ENCODE data around the gene DYDC2. TPM values are rescaled to one million over a fixed set of nuclear protein-coding genes. Genes with fewer than 3 reads are reported as not detected.

Gene DYDC2
- total RNA-seq, 1 donor from 2014 or later, result not detected

DNA sequence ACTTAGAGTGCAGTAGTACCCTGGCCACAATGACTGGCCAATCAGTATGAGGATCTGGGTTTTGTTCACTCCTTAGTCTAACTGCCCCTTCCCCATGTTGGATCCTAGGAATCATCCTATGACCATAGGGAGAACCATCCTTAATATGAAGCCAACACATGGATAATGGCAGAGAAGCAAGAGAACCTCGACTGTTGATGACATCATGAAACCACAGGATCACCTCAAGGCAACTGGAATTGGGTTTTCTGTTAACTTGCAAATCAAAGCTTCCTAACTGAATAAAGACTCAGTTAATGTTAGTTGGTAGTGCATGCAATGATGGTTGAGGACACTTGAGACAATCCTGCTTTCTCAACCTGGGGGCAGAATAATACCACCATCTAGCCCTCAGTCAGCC, 48.5 kb downstream of the DYDC2 start:
- Histone ChIP-seq H3K4me3 (ENCODE audit: low read depth, low read length) (no peak overlapping the region), H3K27me3 (ENCODE audit: control insufficient read depth, insufficient read depth, low read length) (no peaks in the 10 kb centered on the region), H3K36me3 (ENCODE audit: control insufficient read depth, insufficient read depth, low read length) (no peaks in the 10 kb centered on the region)
- TF ChIP-seq, protein P1, sequence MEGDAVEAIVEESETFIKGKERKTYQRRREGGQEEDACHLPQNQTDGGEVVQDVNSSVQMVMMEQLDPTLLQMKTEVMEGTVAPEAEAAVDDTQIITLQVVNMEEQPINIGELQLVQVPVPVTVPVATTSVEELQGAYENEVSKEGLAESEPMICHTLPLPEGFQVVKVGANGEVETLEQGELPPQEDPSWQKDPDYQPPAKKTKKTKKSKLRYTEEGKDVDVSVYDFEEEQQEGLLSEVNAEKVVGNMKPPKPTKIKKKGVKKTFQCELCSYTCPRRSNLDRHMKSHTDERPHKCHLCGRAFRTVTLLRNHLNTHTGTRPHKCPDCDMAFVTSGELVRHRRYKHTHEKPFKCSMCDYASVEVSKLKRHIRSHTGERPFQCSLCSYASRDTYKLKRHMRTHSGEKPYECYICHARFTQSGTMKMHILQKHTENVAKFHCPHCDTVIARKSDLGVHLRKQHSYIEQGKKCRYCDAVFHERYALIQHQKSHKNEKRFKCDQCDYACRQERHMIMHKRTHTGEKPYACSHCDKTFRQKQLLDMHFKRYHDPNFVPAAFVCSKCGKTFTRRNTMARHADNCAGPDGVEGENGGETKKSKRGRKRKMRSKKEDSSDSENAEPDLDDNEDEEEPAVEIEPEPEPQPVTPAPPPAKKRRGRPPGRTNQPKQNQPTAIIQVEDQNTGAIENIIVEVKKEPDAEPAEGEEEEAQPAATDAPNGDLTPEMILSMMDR (IDR thresholded peaks at IDR 0.05; ENCODE audit: insufficient read depth, low read length, severe bottlenecking), result no peak
- no peak for FAIRE-seq
- DNase-seq (ENCODE audit: low read depth), result no peak

DNA sequence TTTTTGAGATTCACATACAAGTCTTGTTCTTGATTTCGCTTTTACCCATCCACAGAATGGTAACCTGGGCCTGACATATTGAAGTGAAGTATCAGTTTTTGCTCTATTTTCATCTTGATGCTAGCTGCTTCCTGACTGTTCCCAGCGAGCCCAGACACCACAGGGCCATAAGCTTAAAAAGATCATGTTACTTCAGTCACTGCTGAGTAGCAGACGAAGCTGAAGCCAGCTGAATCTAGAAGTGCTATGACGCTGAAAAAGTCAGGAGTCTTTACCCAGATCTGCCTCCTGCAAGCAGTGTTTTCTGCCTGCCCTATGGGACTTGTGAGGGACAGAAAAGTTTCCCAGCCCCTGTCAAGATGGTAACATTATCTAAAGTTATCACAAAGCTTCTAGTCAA, 49.0 kb downstream of the DYDC2 start:
- no peaks in the 10 kb centered on the region for H3K27me3 ChIP-seq (ENCODE audit: control insufficient read depth, insufficient read depth, low read length)
- TF ChIP-seq, protein P1 (IDR thresholded peaks at IDR 0.05; ENCODE audit: insufficient read depth, low read length, severe bottlenecking), result no peak
- no peaks in the 10 kb centered on the region for H3K36me3 ChIP-seq (ENCODE audit: control insufficient read depth, insufficient read depth, low read length)
- H3K4me3 ChIP-seq (ENCODE audit: low read depth, low read length), result no peak overlapping the region
- DNase-seq (ENCODE audit: low read depth) (peak; percentile 49), FAIRE-seq (no peak)

DNA sequence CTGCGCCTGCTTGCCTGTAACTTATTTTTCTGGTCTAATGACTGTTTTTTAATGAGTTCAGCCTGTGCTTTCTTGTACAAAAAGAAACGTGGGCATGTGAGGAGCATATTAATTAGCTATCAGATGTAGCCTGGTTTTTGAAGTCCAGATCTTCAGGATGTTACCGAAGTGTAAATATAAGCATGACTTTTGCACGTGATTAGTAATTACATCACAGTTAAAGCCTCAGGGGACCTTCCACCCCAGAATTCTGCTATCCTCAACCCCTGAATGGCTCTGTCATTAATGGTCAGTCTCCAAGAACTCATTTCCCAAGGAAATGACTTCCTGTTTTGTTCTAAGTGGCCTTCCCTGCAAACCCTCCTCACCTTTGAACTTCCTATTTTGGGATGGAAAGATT, 49.6 kb downstream of the DYDC2 start:
- DNase-seq (ENCODE audit: low read depth), result no peak
- no peaks in the 10 kb centered on the region for H3K36me3 ChIP-seq (ENCODE audit: control insufficient read depth, insufficient read depth, low read length)
- TF ChIP-seq, protein P1 (IDR thresholded peaks at IDR 0.05; ENCODE audit: insufficient read depth, low read length, severe bottlenecking), result no peak
- no peak overlapping the region for H3K4me3 ChIP-seq (ENCODE audit: low read depth, low read length)
- FAIRE-seq, result no peak
- H3K27me3 ChIP-seq (ENCODE audit: control insufficient read depth, insufficient read depth, low read length), result no peaks in the 10 kb centered on the region

DNA sequence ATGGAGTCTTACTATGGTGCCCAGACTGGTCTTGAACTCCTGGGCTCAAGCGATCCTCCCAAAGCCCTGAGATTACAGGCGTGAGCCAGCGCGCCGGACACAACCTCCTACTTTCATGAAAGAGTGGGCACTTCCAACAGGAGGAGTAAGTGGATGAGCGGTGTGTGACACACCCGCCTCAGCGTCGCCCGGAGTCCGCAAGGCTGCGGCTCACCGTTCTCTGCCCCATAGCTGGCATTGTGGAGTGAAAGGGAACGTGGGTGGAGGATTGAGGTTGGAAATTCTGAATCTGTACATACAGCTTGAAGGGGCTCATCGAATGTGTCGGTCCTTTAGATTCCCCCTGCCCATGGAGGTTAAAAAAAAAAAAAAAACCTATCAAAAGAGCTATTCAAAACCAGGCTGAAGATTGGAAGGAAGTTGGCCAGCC, 51.2 kb downstream of the DYDC2 start:
- Histone ChIP-seq H3K4me3 (ENCODE audit: low read depth, low read length) (peak overlapping the region; percentile 52), H3K36me3 (ENCODE audit: control insufficient read depth, insufficient read depth, low read length) (no peaks in the 10 kb centered on the region), H3K27me3 (ENCODE audit: control insufficient read depth, insufficient read depth, low read length) (no peaks in the 10 kb centered on the region)
- DNase-seq (ENCODE audit: low read depth), result peak; percentile 46
- FAIRE-seq, result no peak
- TF ChIP-seq, protein P1 (IDR thresholded peaks at IDR 0.05; ENCODE audit: insufficient read depth, low read length, severe bottlenecking), result no peak

DNA sequence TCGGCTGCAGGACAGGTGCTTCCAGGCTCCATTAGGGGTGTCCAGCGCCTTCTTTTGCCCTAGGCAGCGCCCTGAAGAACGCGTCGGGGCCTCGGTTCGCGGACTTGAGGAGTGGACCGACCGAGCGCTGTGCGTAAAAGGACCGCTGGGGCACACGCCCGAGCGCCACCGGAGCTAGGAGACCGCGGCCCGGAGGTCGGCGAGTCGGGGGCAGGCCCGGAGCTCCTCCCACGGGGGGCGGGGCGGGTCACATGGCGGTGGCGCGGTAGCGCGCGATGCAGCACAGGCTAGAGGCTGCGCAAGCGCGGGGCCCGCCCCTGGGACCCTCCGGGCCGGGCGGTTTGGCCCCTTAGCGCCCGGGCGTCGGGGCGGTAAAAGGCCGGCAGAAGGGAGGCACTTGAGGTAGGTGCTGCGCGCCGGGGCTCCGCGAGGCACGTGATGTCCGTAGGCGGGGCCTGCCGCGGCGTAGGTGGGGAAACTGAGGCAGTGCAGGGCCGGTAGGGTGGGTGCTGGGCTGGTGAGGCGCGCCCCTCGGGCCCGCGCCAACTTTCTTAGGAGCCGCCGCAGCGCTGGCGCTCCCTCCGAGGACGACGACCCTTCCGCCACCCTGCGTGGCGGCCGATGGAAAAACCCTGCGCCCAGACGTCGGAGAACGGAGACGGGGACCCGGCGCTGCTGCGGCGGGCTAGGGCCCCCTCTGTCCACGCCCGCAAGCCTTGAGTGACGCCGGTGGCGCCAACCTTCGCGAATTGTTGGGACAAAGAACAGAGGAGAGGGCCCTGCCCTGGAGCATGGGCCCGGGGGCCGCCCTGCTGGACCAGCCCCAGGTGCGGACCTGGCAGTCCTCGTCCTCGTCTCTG, 51.9 kb downstream of the DYDC2 start, which contains the start of gene PRXL2A:
Gene PRXL2A (plus strand): TSS at position 310 of the 860 bp plus-strand sequence. CDS start 11,917 bp downstream, outside the sequence.
- Histone ChIP-seq H3K27me3 (ENCODE audit: control insufficient read depth, insufficient read depth, low read length) (no peaks in the 10 kb centered on the region), H3K36me3 (ENCODE audit: control insufficient read depth, insufficient read depth, low read length) (no peaks in the 10 kb centered on the region), H3K4me3 (ENCODE audit: low read depth, low read length) (peak within 1 kb of the TSS; percentile 52)
- no peak for DNase-seq (ENCODE audit: low read depth)
- TF ChIP-seq, protein P1 (IDR thresholded peaks at IDR 0.05; ENCODE audit: insufficient read depth, low read length, severe bottlenecking), result no peak
- FAIRE-seq, result no peak

Measured in bronchial epithelial cell (primary cell).